GM12865 (cell line): ENCODE results near the gene MACROD1.

Experiments
- DNase-seq: peaks from one replicate; pipeline ENCODE4 v3.0.0; 2010; ENCODE audit warnings: low read depth
- H3K4me3 ChIP-seq: 2 replicates; pipeline ENCODE4 v1.5.1; 2011; ENCODE audit warnings: mild to moderate bottlenecking, low read depth, low read length, control low read depth
- TF ChIP-seq, protein P1 (sequence below): IDR thresholded peaks from 2 replicates; pipeline ENCODE4 v1.5.1; 2011; ENCODE audit warnings: low read length, control low read depth, low read depth, inconsistent platforms; ENCODE audit not compliant: insufficient read depth; ENCODE audit errors: missing control alignments

Gene MACROD1

DNA sequence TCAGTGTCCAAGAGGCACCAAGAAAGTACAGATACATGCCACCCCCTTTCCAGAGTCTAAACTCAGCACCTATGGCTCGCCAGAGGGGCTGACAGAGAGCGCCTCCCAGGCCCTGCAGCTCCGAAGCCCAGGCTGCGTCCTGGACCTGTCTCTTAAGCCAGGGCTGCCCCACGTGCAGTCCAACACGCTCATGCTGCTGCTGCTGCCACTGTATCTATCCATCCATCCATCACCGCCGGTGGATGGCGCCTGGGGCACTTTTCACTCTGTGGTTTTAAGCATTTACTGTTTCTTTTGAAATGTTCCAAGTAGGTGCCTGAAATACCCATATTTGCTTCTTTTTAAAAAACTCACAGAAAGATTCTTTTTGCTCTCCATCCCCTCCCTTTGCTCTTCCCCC lies 41.8 kb downstream of the MACROD1 start:
- DNase-seq: no peak
- TF ChIP-seq, protein P1, sequence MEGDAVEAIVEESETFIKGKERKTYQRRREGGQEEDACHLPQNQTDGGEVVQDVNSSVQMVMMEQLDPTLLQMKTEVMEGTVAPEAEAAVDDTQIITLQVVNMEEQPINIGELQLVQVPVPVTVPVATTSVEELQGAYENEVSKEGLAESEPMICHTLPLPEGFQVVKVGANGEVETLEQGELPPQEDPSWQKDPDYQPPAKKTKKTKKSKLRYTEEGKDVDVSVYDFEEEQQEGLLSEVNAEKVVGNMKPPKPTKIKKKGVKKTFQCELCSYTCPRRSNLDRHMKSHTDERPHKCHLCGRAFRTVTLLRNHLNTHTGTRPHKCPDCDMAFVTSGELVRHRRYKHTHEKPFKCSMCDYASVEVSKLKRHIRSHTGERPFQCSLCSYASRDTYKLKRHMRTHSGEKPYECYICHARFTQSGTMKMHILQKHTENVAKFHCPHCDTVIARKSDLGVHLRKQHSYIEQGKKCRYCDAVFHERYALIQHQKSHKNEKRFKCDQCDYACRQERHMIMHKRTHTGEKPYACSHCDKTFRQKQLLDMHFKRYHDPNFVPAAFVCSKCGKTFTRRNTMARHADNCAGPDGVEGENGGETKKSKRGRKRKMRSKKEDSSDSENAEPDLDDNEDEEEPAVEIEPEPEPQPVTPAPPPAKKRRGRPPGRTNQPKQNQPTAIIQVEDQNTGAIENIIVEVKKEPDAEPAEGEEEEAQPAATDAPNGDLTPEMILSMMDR: no peak
- no peak overlapping the region for H3K4me3 ChIP-seq

DNA sequence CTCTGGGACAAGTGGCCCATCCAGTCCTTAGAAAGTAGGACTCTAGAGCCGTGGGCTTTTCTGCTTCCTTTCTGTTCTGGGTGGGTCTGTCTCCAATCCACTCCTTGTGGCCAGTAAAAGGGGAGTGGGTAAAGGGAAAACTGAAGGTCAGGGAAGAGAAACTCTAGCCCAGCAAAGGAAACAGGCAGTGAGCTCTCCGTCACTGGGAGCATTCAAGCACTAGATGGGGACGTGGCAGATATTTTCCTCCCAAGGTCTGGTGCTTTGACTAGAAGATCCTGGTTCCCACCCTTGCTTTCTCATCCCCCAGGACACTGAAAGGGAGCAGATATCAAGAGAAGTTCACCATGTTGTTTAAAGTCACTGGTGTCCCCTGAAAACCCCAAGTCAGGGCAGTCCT lies 42.2 kb downstream of the MACROD1 start:
- DNase-seq: no peak
- no peak overlapping the region for H3K4me3 ChIP-seq
- TF ChIP-seq, protein P1: no peak

DNA sequence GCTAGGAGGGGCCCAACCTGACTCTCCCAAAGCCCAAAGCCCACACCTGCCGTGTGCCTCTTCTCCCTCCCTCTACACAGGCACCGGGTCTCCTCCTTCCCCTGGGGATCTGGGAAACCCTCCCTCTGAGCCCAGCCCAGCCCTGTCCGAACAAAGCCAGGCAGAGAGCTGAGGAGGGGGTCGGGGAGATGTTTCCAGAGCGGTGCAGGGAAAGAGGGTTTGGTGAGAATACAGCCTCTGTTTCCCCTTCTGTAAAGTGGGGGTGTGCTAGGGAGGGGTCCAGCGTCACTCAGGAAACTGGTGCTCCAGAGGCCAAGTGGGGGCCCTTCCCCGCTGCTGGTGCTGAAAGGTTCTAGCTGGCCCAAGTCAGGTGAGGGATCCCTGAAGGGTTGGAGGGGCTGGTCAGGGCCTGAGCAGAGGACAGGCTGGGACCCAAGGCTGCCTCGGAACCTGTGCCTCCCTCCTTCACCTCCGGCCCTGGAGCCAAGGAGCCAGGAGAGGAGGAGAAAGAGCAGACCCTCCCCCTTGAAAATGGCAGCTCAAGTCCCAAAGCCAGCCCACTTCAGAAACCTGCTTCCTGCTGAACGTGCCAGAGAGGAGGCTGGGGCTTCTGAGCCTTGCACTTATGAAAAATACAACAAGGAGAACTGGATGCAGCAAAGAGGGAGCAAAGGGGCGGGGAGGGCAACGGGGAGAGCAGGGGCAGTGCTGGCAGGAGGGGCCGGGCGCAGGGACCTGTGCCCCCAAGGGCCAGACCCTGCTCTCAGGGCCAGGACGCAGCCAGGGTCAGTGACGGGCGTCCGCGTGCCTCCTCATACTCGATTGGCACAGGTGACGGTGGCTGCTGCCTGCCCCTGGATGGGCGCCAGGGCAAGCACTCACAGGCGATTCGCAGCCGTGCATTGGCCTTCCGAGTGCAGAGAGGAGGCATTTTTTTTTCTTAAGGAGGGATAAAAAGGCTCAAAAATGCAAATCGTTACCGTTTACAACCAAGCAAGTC lies 43.2 kb downstream of the MACROD1 start:
- no peak for DNase-seq
- TF ChIP-seq, protein P1: no peak
- H3K4me3 ChIP-seq: no peak overlapping the region

DNA sequence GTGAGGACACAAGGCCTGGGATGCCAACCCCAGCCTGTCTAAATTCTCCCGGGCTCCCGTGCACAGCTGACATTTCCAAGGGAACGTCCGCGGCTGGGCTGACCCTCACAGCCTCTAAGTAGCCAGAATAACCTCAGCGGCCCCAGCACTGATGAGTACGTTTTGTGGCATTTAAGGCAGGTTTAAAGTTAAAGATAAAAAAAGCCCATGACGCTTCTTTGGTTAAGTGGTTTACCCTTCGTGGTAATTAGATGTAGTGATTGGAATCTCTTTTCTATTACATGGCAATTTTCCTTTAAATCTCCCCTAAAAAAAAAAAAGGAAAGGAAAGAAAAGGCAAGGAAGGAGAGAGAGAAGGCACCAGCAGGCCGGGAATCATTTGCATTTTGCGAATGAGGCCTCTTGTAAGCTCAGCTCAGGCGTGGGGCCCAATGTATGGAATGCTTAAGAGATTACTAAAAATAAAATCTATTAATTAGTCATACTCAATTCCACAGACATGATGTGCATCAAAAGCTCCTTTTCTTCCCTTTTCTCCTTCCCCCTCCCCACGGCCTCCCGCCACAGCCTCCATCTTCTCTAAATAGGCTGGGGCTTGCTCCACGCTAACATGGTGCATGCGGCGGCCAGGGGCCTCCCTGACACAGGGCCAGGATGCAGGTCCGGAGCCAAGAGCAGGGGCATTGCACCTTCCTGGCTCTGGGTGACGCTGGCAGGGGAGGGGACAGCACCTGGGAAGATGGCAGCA lies 44.1 kb downstream of the MACROD1 start:
- no peak for DNase-seq
- TF ChIP-seq, protein P1: no peak
- H3K4me3 ChIP-seq: no peak overlapping the region

DNA sequence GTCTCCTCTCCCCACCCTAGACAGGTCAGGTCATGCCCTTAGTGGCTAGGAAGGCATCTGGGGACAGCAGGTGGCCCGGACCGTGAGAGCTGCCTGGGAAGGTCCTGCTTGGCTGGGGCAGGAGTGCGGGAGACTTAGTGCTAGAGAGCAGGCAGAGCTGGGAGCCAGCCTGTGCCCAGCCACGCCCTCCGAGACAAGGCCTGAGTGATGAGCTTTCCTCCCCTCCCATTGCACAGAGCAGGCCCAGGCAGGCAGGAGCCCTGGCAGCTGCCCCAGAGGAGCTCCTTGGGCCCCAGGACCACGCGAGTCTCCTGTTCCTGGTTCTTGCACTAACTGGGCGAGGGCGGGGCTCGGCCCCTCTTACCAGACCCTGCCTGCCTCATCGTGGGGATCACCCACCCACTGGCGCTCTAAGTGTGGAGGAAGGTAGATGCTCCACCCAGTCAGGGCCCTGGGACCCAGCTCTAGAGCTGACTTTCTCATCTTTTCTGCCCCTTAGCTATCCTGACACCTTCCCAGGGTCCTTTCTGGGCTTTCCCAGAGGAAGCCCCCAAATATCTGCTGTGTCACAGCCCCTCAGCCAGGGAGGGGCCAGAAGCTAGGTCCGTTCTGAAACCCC lies 44.9 kb downstream of the MACROD1 start:
- H3K4me3 ChIP-seq: no peak overlapping the region
- DNase-seq: no peak
- TF ChIP-seq, protein P1: no peak

DNA sequence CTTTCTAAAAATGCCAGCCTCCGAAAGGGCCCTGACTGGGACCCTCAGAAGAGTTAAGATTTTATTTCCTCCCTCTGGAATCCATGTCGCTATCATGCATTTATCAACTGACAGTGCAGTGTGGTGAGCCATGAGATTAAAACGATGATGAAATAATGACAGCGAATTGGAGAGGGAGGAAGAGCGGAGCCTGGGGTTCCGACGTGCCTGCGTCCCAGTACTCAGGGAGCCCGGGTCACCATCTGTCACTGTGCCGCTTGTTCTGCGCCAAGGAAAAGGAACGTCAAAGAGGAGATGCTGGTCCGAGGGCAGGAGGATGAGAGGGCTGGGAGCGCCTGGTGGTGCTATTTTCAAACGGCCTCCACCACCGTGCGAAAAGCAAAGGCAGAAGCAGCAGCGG lies 46.2 kb downstream of the MACROD1 start:
- TF ChIP-seq, protein P1: no peak
- H3K4me3 ChIP-seq: no peak overlapping the region
- no peak for DNase-seq
